Fibroblast of the conjunctiva (primary cell): Measurements from ENCODE around the gene ATP5MC2.
A peak's percentile ranks its signal among the peaks of the same experiment; 100 is the strongest.
"Not testable (repeated sequence)": the region's sequence is repeated elsewhere in the genome, so short reads cannot be mapped to it uniquely, and the experiment has no call there.

Source experiments
- DNase-seq: peaks from one replicate; pipeline ENCODE4 v3.0.0-alpha.2; 2010; ENCODE audit warnings: low read depth

ATP5MC2 gene

GRCh38 chr12:53694756-53695151 is 18.9 kb upstream of the ATP5MC2 start:
- no peak for DNase-seq

- no peak for DNase-seq
Observed at GRCh38 chr12:53688134-53688533, 12.3 kb upstream of the ATP5MC2 start.

- no peak for DNase-seq
Observed at GRCh38 chr12:53686436-53686835, 10.6 kb upstream of the ATP5MC2 start.

GRCh38 chr12:53684654-53685220 is 8.9 kb upstream of the ATP5MC2 start:
- DNase-seq = no peak

GRCh38 chr12:53683983-53684382 is 8.1 kb upstream of the ATP5MC2 start:
- no peak for DNase-seq

GRCh38 chr12:53683494-53683893 is 7.6 kb upstream of the ATP5MC2 start:
- no peak for DNase-seq

GRCh38 chr12:53680061-53680460 is 4.2 kb upstream of the ATP5MC2 start:
- not testable (repeated sequence) for DNase-seq

- no peak for DNase-seq
Observed at GRCh38 chr12:53677800-53678148, 1.9 kb upstream of the ATP5MC2 start.

GRCh38 chr12:53677016-53677799 is 1.3 kb upstream of the ATP5MC2 start:
- DNase-seq = no peak

GRCh38 chr12:53676656-53677015 is 753 bp upstream of the ATP5MC2 start:
- peak; percentile 29 for DNase-seq

- no peak for DNase-seq
Observed at GRCh38 chr12:53674977-53675700, 744 bp downstream of the ATP5MC2 start.

GRCh38 chr12:53670971-53671370 is 4.9 kb downstream of the ATP5MC2 start:
- DNase-seq = no peak

GRCh38 chr12:53670308-53670707 is 5.6 kb downstream of the ATP5MC2 start:
- no peak for DNase-seq

- DNase-seq = no peak
Observed at GRCh38 chr12:53667080-53667479, 8.8 kb downstream of the ATP5MC2 start.

- no peak for DNase-seq
Observed at GRCh38 chr12:53664936-53665335, 10.9 kb downstream of the ATP5MC2 start.

- DNase-seq = no peak
Observed at GRCh38 chr12:53664191-53664590, 11.7 kb downstream of the ATP5MC2 start.

GRCh38 chr12:53660041-53660440 is 15.8 kb downstream of the ATP5MC2 start:
- peak; percentile 53 for DNase-seq

GRCh38 chr12:53659571-53659981 is 16.3 kb downstream of the ATP5MC2 start:
- peak; percentile 36 for DNase-seq

- DNase-seq = peak; percentile 85
Observed at GRCh38 chr12:53659011-53659551, 16.8 kb downstream of the ATP5MC2 start.

- DNase-seq = no peak
Observed at GRCh38 chr12:53657041-53657440, 18.8 kb downstream of the ATP5MC2 start.

- DNase-seq = no peak
Observed at GRCh38 chr12:53653595-53653994, 22.3 kb downstream of the ATP5MC2 start.

- DNase-seq = no peak
Observed at GRCh38 chr12:53652366-53652765, 23.5 kb downstream of the ATP5MC2 start.

- no peak for DNase-seq
Observed at GRCh38 chr12:53651737-53652136, 24.1 kb downstream of the ATP5MC2 start.
